ENCODE measurements around the gene ABHD1.
A peak's percentile ranks its signal among the peaks of the same experiment; 100 is the strongest.

ABHD1 gene

DNA sequence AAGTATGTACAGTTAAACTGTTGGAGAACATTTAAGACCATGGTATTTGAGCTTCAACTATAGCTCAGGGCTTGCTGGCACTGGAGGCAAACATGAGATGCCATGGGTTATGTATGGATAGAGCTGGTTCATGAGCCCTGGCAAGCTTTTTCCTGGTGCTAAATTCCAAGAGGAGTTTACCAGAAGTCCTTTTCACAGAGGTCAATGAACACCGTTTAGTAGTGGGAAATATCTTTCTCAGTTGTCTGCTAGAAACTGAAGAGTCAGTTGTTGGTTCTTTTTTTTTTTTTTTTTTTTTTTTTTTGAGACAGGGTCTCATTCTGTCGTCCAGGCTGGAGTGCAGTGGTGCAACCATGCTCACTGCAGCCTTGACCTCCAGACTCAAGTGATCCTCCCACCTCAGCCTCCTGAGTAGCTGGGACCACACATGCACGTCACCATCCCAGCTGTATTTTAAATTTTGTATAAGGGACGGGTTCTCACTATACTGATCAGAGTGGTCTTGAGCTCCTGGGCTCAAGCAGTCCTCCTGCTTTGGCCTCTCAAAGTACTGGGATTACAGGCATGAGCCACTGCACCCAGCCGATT is 35.7 kb upstream of the ABHD1 start:
- no peak overlapping the region for H3K14ac ChIP-seq (ENCODE audit: low read length in 2 of 2)
- WGBS: 93% methylated on average over 4 of the region's 5 CpGs
- H3K18ac ChIP-seq (ENCODE audit: low read depth in 1 of 2, low read length in 2 of 2): no peak overlapping the region

GRCh38 chr2:27088634-27089033 is 35.0 kb upstream of the ABHD1 start:
- no peak overlapping the region for H2BK12ac ChIP-seq (ENCODE audit: low read length in 2 of 2)
- H3K4me2 ChIP-seq (ENCODE audit: low read length, poor library complexity, severe bottlenecking): no peak overlapping the region
- H3K27ac ChIP-seq (ENCODE audit: low read length, poor library complexity, severe bottlenecking): no peak overlapping the region
- H3K4me1 ChIP-seq (ENCODE audit: control insufficient read depth, insufficient read depth, low read depth, low read length): peaks cover 20% of the 10 kb centered on the region
- no peaks in the 10 kb centered on the region for H3K9me3 ChIP-seq (ENCODE audit: control insufficient read depth, low read length)
- H3K4ac ChIP-seq (ENCODE audit: low read depth in 1 of 2, low read length in 2 of 2): no peak overlapping the region
- H3K23ac ChIP-seq (ENCODE audit: low read length in 2 of 2): no peak overlapping the region
- H3K27me3 ChIP-seq (ENCODE audit: control insufficient read depth in 1 of 2, insufficient read depth in 1 of 2, low read length in 2 of 2): peaks cover 0 to 8% of the 10 kb centered on the region in 2 experiments
- H3K14ac ChIP-seq (ENCODE audit: low read length in 2 of 2): no peak overlapping the region
- H2BK15ac ChIP-seq (ENCODE audit: low read depth, poor library complexity, severe bottlenecking): no peak overlapping the region
- no peak overlapping the region for H4K91ac ChIP-seq (ENCODE audit: low read length)
- H2AFZ ChIP-seq (ENCODE audit: low read depth, low read length): no peak overlapping the region
- no peak overlapping the region for H3K18ac ChIP-seq (ENCODE audit: low read depth in 1 of 2, low read length in 2 of 2)
- H3K9ac ChIP-seq (ENCODE audit: low read length): no peak overlapping the region
- H3K79me1 ChIP-seq (replicated peaks; ENCODE audit: low read length, poor library complexity, severe bottlenecking): no peaks in the 10 kb centered on the region
- 80% methylated on average over 6 of the region's 6 CpGs for WGBS
- H4K8ac ChIP-seq (ENCODE audit: low read length): no peak overlapping the region
- no peak overlapping the region for H3K4me3 ChIP-seq (ENCODE audit: insufficient read depth in 1 of 2, low read depth in 1 of 2, low read length in 2 of 2)
- H2BK120ac ChIP-seq (ENCODE audit: low read depth, low read length): no peak overlapping the region
- DNase-seq: no peak
- no peaks in the 10 kb centered on the region for H3K36me3 ChIP-seq (ENCODE audit: control insufficient read depth in 1 of 2, insufficient read depth in 2 of 2, low read depth in 1 of 2, low read length in 2 of 2)
- H2BK5ac ChIP-seq (ENCODE audit: low read depth, low read length, poor library complexity, severe bottlenecking): no peak overlapping the region
- no peak overlapping the region for H2AK5ac ChIP-seq (ENCODE audit: low read length, severe bottlenecking)

More for the DNA sequence above, 35.7 kb upstream of the ABHD1 start:
- H3K4me3 ChIP-seq (ENCODE audit: insufficient read depth in 1 of 2, low read depth in 1 of 2, low read length in 2 of 2): no peak overlapping the region
- no peak overlapping the region for H2BK5ac ChIP-seq (ENCODE audit: low read depth, low read length, poor library complexity, severe bottlenecking)
- peaks cover 0 to 3% of the 10 kb centered on the region in 2 experiments for H3K36me3 ChIP-seq (ENCODE audit: control insufficient read depth in 1 of 2, insufficient read depth in 2 of 2, low read depth in 1 of 2, low read length in 2 of 2)
- no peak overlapping the region for H3K4me2 ChIP-seq (ENCODE audit: low read length, poor library complexity, severe bottlenecking)
- H3K79me1 ChIP-seq (replicated peaks; ENCODE audit: low read length, poor library complexity, severe bottlenecking): no peaks in the 10 kb centered on the region
- H3K9me3 ChIP-seq (ENCODE audit: control insufficient read depth, low read length): no peaks in the 10 kb centered on the region
- no peak overlapping the region for H3K9ac ChIP-seq (ENCODE audit: low read length)
- H3K4ac ChIP-seq (ENCODE audit: low read depth in 1 of 2, low read length in 2 of 2): no peak overlapping the region
- no peak overlapping the region for H2AK5ac ChIP-seq (ENCODE audit: low read length, severe bottlenecking)
- H3K27me3 ChIP-seq (ENCODE audit: control insufficient read depth in 1 of 2, insufficient read depth in 1 of 2, low read length in 2 of 2): peaks cover 0 to 8% of the 10 kb centered on the region in 2 experiments
- no peak overlapping the region for H2BK15ac ChIP-seq (ENCODE audit: low read depth, poor library complexity, severe bottlenecking)
- H2AFZ ChIP-seq (ENCODE audit: low read depth, low read length): no peak overlapping the region
- no peak for DNase-seq
- no peak overlapping the region for H4K8ac ChIP-seq (ENCODE audit: low read length)
- no peak overlapping the region for H2BK120ac ChIP-seq (ENCODE audit: low read depth, low read length)
- no peak overlapping the region for H2BK12ac ChIP-seq (ENCODE audit: low read length in 2 of 2)
- no peak overlapping the region for H4K91ac ChIP-seq (ENCODE audit: low read length)
- no peak overlapping the region for H3K27ac ChIP-seq (ENCODE audit: low read length, poor library complexity, severe bottlenecking)
- peaks cover 16% of the 10 kb centered on the region for H3K4me1 ChIP-seq (ENCODE audit: control insufficient read depth, insufficient read depth, low read depth, low read length)
- no peak overlapping the region for H3K23ac ChIP-seq (ENCODE audit: low read length in 2 of 2)

DNA sequence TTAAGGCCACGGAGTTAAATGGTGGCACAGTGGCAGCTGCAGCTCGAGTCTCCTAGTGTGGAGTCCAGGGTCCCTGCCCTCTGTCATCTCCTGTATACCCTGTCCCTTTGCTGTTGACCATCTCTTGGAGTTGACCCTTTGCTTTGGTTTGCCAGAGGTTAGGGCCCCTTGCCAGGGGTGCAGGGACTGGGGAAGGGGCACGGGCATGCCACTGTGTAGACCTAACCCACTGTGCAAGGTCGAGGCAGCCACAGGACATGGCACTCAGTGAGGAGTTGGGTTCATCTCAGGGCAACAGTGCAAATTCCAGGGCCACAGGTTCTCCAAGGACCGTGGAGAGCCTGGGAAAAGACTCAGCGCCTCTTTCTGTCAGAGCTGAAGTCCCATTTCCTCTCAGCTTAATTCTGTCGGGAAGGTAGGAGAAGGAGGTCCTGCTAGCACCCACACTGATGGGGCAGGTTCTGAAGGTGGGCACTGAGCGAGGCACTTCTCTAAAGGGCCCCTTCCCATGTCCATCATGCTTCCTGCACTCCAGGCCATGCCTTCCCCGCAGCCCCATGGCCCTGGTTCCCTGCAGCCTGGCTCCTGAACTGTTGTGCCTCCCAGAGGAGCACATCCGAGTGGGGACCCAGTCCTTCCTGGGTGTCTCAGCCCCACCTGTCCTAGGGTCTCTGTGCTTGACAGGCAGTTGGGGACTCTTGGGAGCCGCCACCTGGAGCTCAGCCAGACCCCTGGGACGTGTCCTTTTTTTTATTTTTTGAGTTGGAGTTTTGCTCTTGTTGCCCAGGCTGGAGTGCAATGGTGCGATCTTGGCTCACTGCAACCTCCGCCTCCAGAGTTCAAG is 34.3 kb upstream of the ABHD1 start:
- Histone ChIP-seq H2AFZ (ENCODE audit: low read depth, low read length) (no peak overlapping the region), H3K9ac (ENCODE audit: low read length) (no peak overlapping the region), H3K14ac (ENCODE audit: low read length in 2 of 2) (no peak overlapping the region), H3K23ac (ENCODE audit: low read length in 2 of 2) (no peak overlapping the region), H2BK120ac (ENCODE audit: low read depth, low read length) (no peak overlapping the region), H3K4me1 (ENCODE audit: control insufficient read depth, insufficient read depth, low read depth, low read length) (peaks cover 26% of the 10 kb centered on the region), H2BK5ac (ENCODE audit: low read depth, low read length, poor library complexity, severe bottlenecking) (no peak overlapping the region), H3K27me3 (ENCODE audit: control insufficient read depth in 1 of 2, insufficient read depth in 1 of 2, low read length in 2 of 2) (peaks cover 0 to 8% of the 10 kb centered on the region in 2 experiments), H4K91ac (ENCODE audit: low read length) (no peak overlapping the region), H3K27ac (ENCODE audit: low read length, poor library complexity, severe bottlenecking) (no peak overlapping the region), H3K4ac (ENCODE audit: low read depth in 1 of 2, low read length in 2 of 2) (no peak overlapping the region), H4K8ac (ENCODE audit: low read length) (no peak overlapping the region), H3K36me3 (ENCODE audit: control insufficient read depth in 1 of 2, insufficient read depth in 2 of 2, low read depth in 1 of 2, low read length in 2 of 2) (no peaks in the 10 kb centered on the region), H2AK5ac (ENCODE audit: low read length, severe bottlenecking) (no peak overlapping the region), H2BK15ac (ENCODE audit: low read depth, poor library complexity, severe bottlenecking) (peak overlapping the region; percentile 17), H2BK12ac (ENCODE audit: low read length in 2 of 2) (no peak overlapping the region), H3K4me3 (ENCODE audit: insufficient read depth in 1 of 2, low read depth in 1 of 2, low read length in 2 of 2) (no peak overlapping the region), H3K18ac (ENCODE audit: low read depth in 1 of 2, low read length in 2 of 2) (no peak overlapping the region), H3K9me3 (ENCODE audit: control insufficient read depth, low read length) (no peaks in the 10 kb centered on the region), H3K79me1 (replicated peaks; ENCODE audit: low read length, poor library complexity, severe bottlenecking) (no peaks in the 10 kb centered on the region), H3K4me2 (ENCODE audit: low read length, poor library complexity, severe bottlenecking) (no peak overlapping the region)
- no peak for DNase-seq
- 91% methylated on average over 14 of the region's 14 CpGs for WGBS
